HepG2 (cell line): ENCODE measurements around the gene MIR17HG. TPM values are rescaled to one million over a fixed set of nuclear protein-coding genes. Genes with fewer than 3 reads are reported as not detected.

Source experiments
- ATAC-seq: fragments of 200-7000 bp; cut with Tn5 transposase; 3 replicates; pipeline ENCODE4 v1.9.1; 2020; ENCODE audit warnings: mild to moderate bottlenecking, moderate library complexity
- BruUV-seq: library from RNA; stranded (reverse); fragments of 400-500 nt; replicated peaks from 2 replicates; lab custom pipeline; 2021; lab: Mats Ljungman, UMichigan
- CTCF ChIA-PET: fragments of 300-600 bp; formaldehyde crosslinking; extraction: SDS; loops from one replicate; lab custom pipeline; 2021; ENCODE audit warnings: low total read pairs, inconsistent platforms, low intra/inter-chr PET ratio; lab: Yijun Ruan, JAX
- POLR2A ChIA-PET: fragments of 350-600 bp; sonication (Branson Sonifier 250); formaldehyde crosslinking; loops from one replicate; lab custom pipeline; 2020; ENCODE audit warnings: antibody characterized with exemption, inconsistent platforms; lab: Yijun Ruan, JAX
- DNase-seq: peaks from one replicate; pipeline ENCODE4 v3.0.0-alpha.2; 2015; ENCODE audit warnings: low spot score
- FAIRE-seq: peaks from 3 replicates; lab custom pipeline; 2011; peaks lifted over from hg19 to GRCh38; lab: Jason Lieb, UNC
- H2AFZ ChIP-seq: one replicate; pipeline ENCODE4 v1.6.1; 2011; ENCODE audit warnings: low read length, inconsistent platforms
- H3K27ac ChIP-seq: fragments of 300-600 bp; 3 replicates; pipeline ENCODE4 v1.8.0; 2011; ENCODE audit warnings: mixed run types, mild to moderate bottlenecking, mixed read lengths, low read length, inconsistent platforms; ENCODE audit not compliant: insufficient read depth; ENCODE audit errors: extremely low read length
- H3K27me3 ChIP-seq, 2 experiments: fragments of 200-600 bp in 1 of 2; 2 replicates in 1 of 2; 3 replicates in 1 of 2; pipeline versions ENCODE4 v1.6.0 to v1.8.0; 2011; ENCODE audit warnings: low read length in 2 of 2, mild to moderate bottlenecking in 2 of 2, moderate library complexity in 2 of 2, inconsistent platforms in 1 of 2; ENCODE audit not compliant: insufficient read depth in 2 of 2, control insufficient read depth in 1 of 2
- H3K36me3 ChIP-seq, 2 experiments: fragments of 200-600 bp in 1 of 2; replicated peaks in 1 of 2; 2 replicates in 1 of 2; 3 replicates in 1 of 2; pipeline versions ENCODE4 v1.5.1 to v1.8.0; 2011; ENCODE audit warnings: low read length in 2 of 2, inconsistent platforms in 1 of 2; ENCODE audit not compliant: insufficient read depth in 2 of 2, control insufficient read depth in 1 of 2
- H3K4me1 ChIP-seq: 2 replicates; pipeline ENCODE4 v1.5.1; 2012; ENCODE audit warnings: low read length, inconsistent platforms; ENCODE audit not compliant: insufficient read depth
- H3K4me2 ChIP-seq: 2 replicates; pipeline ENCODE4 v1.6.0; 2011; ENCODE audit warnings: low read depth, low read length, inconsistent platforms
- H3K4me3 ChIP-seq, 3 experiments: fragments of 200-600 bp in 1 of 3; sonication (generic), shearing (Covaris generic) in 1 of 3; replicated peaks in 1 of 3; 2 replicates each; pipeline ENCODE4 v1.5.1; 2011 to 2016; ENCODE audit warnings: low read length in 3 of 3, inconsistent platforms in 2 of 3, low read depth in 2 of 3, mild to moderate bottlenecking in 2 of 3, control low read depth in 1 of 3, mixed read lengths in 1 of 3; ENCODE audit not compliant: insufficient read depth in 1 of 3
- H3K79me2 ChIP-seq: one replicate; pipeline ENCODE4 v1.6.1; 2011; ENCODE audit warnings: low read length, inconsistent platforms; ENCODE audit not compliant: insufficient read depth
- H3K9ac ChIP-seq: 2 replicates; pipeline ENCODE4 v1.6.0; 2011; ENCODE audit warnings: mild to moderate bottlenecking, low read depth, low read length, inconsistent platforms; ENCODE audit not compliant: insufficient read depth
- H3K9me3 ChIP-seq: 2 replicates; pipeline ENCODE4 v1.5.1; 2012; ENCODE audit warnings: mild to moderate bottlenecking, low read length
- H4K20me1 ChIP-seq: 2 replicates; pipeline ENCODE4 v1.6.0; 2011; ENCODE audit warnings: inconsistent platforms, mild to moderate bottlenecking, low read length, moderate library complexity; ENCODE audit not compliant: insufficient read depth
- AGO2 ChIP-seq: fragments of 200-400 bp; formaldehyde crosslinking; optimal IDR thresholded peaks from 2 replicates; pipeline ENCODE3; 2017; ENCODE audit warnings: mild to moderate bottlenecking, low read depth, low read length, moderate library complexity
- FOXJ3 ChIP-seq: sonication (generic); formaldehyde crosslinking; IDR thresholded peaks from 2 replicates; pipeline ENCODE4 v1.4.0; 2020; ENCODE audit warnings: missing genetic modification reagents, mild to moderate bottlenecking, borderline replicate concordance
- NFIC ChIP-seq: IDR thresholded peaks from 2 replicates; pipeline ENCODE4 v1.6.1; 2012; ENCODE audit warnings: mild to moderate bottlenecking, low read length, inconsistent platforms
- PAF1 ChIP-seq: IDR thresholded peaks from 2 replicates; pipeline ENCODE4 v1.6.1; 2016; ENCODE audit warnings: missing genetic modification reagents, missing compliant biosample characterization
- RBM22 ChIP-seq: fragments of 200-400 bp; formaldehyde crosslinking; optimal IDR thresholded peaks from 2 replicates; pipeline ENCODE3; 2017; ENCODE audit warnings: mild to moderate bottlenecking, low read length, moderate library complexity
- SMYD3 ChIP-seq: sonication (generic); formaldehyde crosslinking; IDR thresholded peaks from 2 replicates; pipeline ENCODE4 v1.8.1; 2023; ENCODE audit warnings: mild to moderate bottlenecking, missing genetic modification reagents
- SP1 ChIP-seq, 2 experiments: fragments of 450-650 bp in 1 of 2; sonication (generic) in 1 of 2; formaldehyde crosslinking in 1 of 2; IDR thresholded peaks; 2 replicates each; pipeline versions ENCODE4 v1.4.0 to v1.6.1; 2016 to 2020; ENCODE audit warnings: missing genetic modification reagents in 1 of 2
- SP2 ChIP-seq: sonication (generic); formaldehyde crosslinking; IDR thresholded peaks from 2 replicates; pipeline ENCODE4 v1.5.1; 2020; ENCODE audit warnings: mild to moderate bottlenecking, missing genetic modification reagents
- ZNF143 ChIP-seq: sonication (generic); formaldehyde crosslinking; IDR thresholded peaks from 2 replicates; pipeline ENCODE4 v1.4.0; 2020; ENCODE audit warnings: missing genetic modification reagents
- ZNF484 ChIP-seq: sonication (generic); formaldehyde crosslinking; IDR thresholded peaks from 2 replicates; pipeline ENCODE4 v1.5.1; 2020; ENCODE audit warnings: mild to moderate bottlenecking, low read depth, missing genetic modification reagents, borderline replicate concordance
- ZNF570 ChIP-seq: sonication (generic); formaldehyde crosslinking; IDR thresholded peaks from 2 replicates; pipeline ENCODE4 v1.4.0; 2020; ENCODE audit warnings: mild to moderate bottlenecking, missing genetic modification reagents, borderline replicate concordance
- ZNF572 ChIP-seq: sonication (generic); formaldehyde crosslinking; IDR thresholded peaks from 2 replicates; pipeline ENCODE4 v1.5.1; 2020; ENCODE audit warnings: mild to moderate bottlenecking, missing genetic modification reagents
- ZSCAN29 ChIP-seq: sonication (generic); formaldehyde crosslinking; conservative IDR thresholded peaks from 2 replicates; pipeline ENCODE4 v1.4.0; 2020; ENCODE audit warnings: mild to moderate bottlenecking, missing genetic modification reagents
- WGBS: methylation state at CpG from one replicate; pipeline ENCODE4 v1.1.6; 2017; ENCODE audit warnings: low lambda C conversion rate; 5-methylcytosine and 5-hydroxymethylcytosine counted together
- in situ Hi-C: cut with HindIII; loops from 2 replicates; pipeline ENCODE4 v1.10.0; 2017; ENCODE audit warnings: low pct_unique_long_range_greater_than_20kb; ENCODE audit not compliant: extremely low pct_ligation_motif_present
- intact Hi-C: fragments of 100-400 bp; cut with micrococcal nuclease; formaldehyde crosslinking; loops from one replicate; pipeline ENCODE4 v1.10.0; 2022; ENCODE audit not compliant: unreplicated experiment
- polyA plus RNA-seq, 8 experiments: library from polyadenylated mRNA; depleted of rRNA in 3 of 8; stranded (reverse) in 7 of 8; unstranded in 1 of 8; fragments of >200 nt; fragmentation: Illumina TruSeq in 4 of 8; extraction: Trizol in 4 of 8; gene quantifications; 2 replicates each; pipeline versions ENCODE4 v1.2.1 to v1.2.3, GENCODE V29; 2011 to 2016; ENCODE audit warnings: low read depth in 4 of 8, missing spikeins in 1 of 8, mixed read lengths in 1 of 8; ENCODE audit not compliant: insufficient read depth in 1 of 8
- total RNA-seq, 5 experiments: library from RNA; depleted of rRNA; stranded (reverse); fragments of >200 nt; fragmentation: Illumina TruSeq; extraction: Trizol; gene quantifications; 2 replicates each; pipeline ENCODE4 v1.2.3, GENCODE V29; 2016; ENCODE audit warnings: low read depth in 1 of 5
- TF ChIP-seq, protein P1 (sequence below): sonication (generic); formaldehyde crosslinking; conservative IDR thresholded peaks from 2 replicates; pipeline ENCODE4 v1.4.0; 2020; ENCODE audit warnings: mild to moderate bottlenecking, missing genetic modification reagents, moderate library complexity

Gene MIR17HG
- total and polyA plus RNA-seq, 2 of the 13 experiments (the other 11 are each of a cell fraction or from before 2014, with no cell fraction given) = 2.5 to 12.3 TPM

DNA sequence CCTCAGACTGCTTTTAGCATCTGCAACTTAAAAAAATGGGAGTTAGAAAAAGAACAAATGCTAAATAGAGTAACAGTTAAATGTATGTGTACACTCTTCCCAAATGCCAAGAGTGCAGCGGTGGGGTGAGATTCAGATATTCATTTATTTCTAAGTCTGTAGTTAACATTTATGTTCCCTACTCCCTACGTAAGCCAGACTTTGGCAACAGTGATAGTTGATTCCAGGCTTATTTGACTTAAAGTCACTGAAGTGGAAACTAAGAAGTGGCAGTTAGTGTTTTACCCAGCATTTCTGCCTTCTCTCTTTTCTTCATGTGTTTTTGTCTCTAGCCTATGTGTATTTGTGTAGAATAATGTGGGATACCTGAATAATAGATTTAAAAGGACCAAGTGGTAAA is 4.5 kb downstream of the MIR17HG start:
- H3K4me3 ChIP-seq = peak overlapping the region in 2 of 3 experiments; percentile 7 to 8; a peak in 1 of 6 replicates
- H2AFZ ChIP-seq = no peak overlapping the region
- ATAC-seq = no peak
- H3K4me1 ChIP-seq = peaks cover 76% of the 10 kb centered on the region
- H3K9me3 ChIP-seq = no peaks in the 10 kb centered on the region
- H3K9ac ChIP-seq = no peak overlapping the region; the same call in 1 of the 2 replicates
- POLR2A ChIA-PET = no interaction called here
- no peak for TF ChIP-seq FOXJ3 (CRISPR knock-in tag)
- TF ChIP-seq ZNF572 (CRISPR knock-in tag) = no peak
- TF ChIP-seq NFIC = no peak
- peak; percentile 92 for TF ChIP-seq RBM22
- TF ChIP-seq ZNF570 (CRISPR knock-in tag) = no peak
- TF ChIP-seq ZNF143 (CRISPR knock-in tag) = no peak
- TF ChIP-seq SMYD3 (CRISPR knock-in tag) = no peak
- TF ChIP-seq ZNF484 (CRISPR knock-in tag) = no peak
- TF ChIP-seq SP2 (CRISPR knock-in tag) = no peak
- no peak for TF ChIP-seq ZSCAN29 (CRISPR knock-in tag)
- TF ChIP-seq, protein P1, sequence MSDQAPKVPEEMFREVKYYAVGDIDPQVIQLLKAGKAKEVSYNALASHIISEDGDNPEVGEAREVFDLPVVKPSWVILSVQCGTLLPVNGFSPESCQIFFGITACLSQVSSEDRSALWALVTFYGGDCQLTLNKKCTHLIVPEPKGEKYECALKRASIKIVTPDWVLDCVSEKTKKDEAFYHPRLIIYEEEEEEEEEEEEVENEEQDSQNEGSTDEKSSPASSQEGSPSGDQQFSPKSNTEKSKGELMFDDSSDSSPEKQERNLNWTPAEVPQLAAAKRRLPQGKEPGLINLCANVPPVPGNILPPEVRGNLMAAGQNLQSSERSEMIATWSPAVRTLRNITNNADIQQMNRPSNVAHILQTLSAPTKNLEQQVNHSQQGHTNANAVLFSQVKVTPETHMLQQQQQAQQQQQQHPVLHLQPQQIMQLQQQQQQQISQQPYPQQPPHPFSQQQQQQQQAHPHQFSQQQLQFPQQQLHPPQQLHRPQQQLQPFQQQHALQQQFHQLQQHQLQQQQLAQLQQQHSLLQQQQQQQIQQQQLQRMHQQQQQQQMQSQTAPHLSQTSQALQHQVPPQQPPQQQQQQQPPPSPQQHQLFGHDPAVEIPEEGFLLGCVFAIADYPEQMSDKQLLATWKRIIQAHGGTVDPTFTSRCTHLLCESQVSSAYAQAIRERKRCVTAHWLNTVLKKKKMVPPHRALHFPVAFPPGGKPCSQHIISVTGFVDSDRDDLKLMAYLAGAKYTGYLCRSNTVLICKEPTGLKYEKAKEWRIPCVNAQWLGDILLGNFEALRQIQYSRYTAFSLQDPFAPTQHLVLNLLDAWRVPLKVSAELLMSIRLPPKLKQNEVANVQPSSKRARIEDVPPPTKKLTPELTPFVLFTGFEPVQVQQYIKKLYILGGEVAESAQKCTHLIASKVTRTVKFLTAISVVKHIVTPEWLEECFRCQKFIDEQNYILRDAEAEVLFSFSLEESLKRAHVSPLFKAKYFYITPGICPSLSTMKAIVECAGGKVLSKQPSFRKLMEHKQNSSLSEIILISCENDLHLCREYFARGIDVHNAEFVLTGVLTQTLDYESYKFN (CRISPR knock-in tag) = no peak
- peak; percentile 14 for TF ChIP-seq AGO2
- TF ChIP-seq SP1 (IDR thresholded peaks at IDR 0.05) = no peak
- no peak for TF ChIP-seq SP1 (CRISPR knock-in tag; IDR thresholded peaks at IDR 0.05)
- no peak for TF ChIP-seq PAF1 (CRISPR knock-in tag)
- no peak for DNase-seq
- no peak overlapping the region for H3K27ac ChIP-seq
- peak overlapping the region; percentile 79 for H3K4me2 ChIP-seq
- peaks cover 73% of the 10 kb centered on the region for H4K20me1 ChIP-seq
- H3K36me3 ChIP-seq = peaks cover 9 to 66% of the 10 kb centered on the region in 2 experiments; a peak in 4 of 5 replicates
- in situ Hi-C loops (no loop called here), intact Hi-C loops (no loop called here)
- CTCF ChIA-PET = no interaction called here
- WGBS = 95% methylated on average over 2 of the region's 2 CpGs
- no peak for FAIRE-seq
- peaks cover 46% of the 10 kb centered on the region for H3K79me2 ChIP-seq
- peaks cover 0 to 2% of the 10 kb centered on the region in 2 experiments; a peak in 3 of 5 replicates for H3K27me3 ChIP-seq
- BruUV-seq = no TSS peak
